GM12878 (cell line): ENCODE measurements around the gene JMJD4. TPM values are rescaled to one million over a fixed set of nuclear protein-coding genes. Genes with fewer than 3 reads are reported as not detected.

Experiments used
- ATAC-seq: fragments of 200-7000 bp; cut with Tn5 transposase; 3 replicates; pipeline ENCODE4 v1.9.1; 2020; ENCODE audit warnings: mild to moderate bottlenecking, moderate library complexity
- BruUV-seq: library from RNA; stranded (reverse); fragments of 400-500 nt; replicated peaks from 2 replicates; lab custom pipeline; 2021; lab: Mats Ljungman, UMichigan
- CTCF ChIA-PET: fragments of 300-600 bp; sonication (Branson Sonifier 250); formaldehyde crosslinking; extraction: SDS; loops from one replicate; lab custom pipeline; 2021; ENCODE audit warnings: inconsistent platforms; lab: Yijun Ruan, JAX
- POLR2A ChIA-PET: fragments of 350-600 bp; formaldehyde crosslinking; extraction: SDS; loops from one replicate; lab custom pipeline; 2021; ENCODE audit warnings: inconsistent platforms; lab: Charles Lee
- RAD21 ChIA-PET: fragments of 300-600 bp; sonication (Branson Sonifier 250); formaldehyde crosslinking; loops from one replicate; lab custom pipeline; 2023; ENCODE audit warnings: antibody characterized with exemption; ENCODE audit not compliant: unreplicated experiment; lab: Charles Lee
- SMC1A ChIA-PET: fragments of 300-600 bp; sonication (Branson Sonifier 250); formaldehyde crosslinking; loops from one replicate; lab custom pipeline; 2023; ENCODE audit not compliant: unreplicated experiment, uncharacterized antibody; lab: Charles Lee
- DNase-seq: peaks from one replicate; pipeline ENCODE4 v3.0.0-alpha.2; 2011; ENCODE audit warnings: low read depth, low spot score
- FAIRE-seq: peaks from 3 replicates; lab custom pipeline; 2011; peaks lifted over from hg19 to GRCh38; lab: Jason Lieb, UNC
- H2AFZ ChIP-seq: 2 replicates; pipeline ENCODE4 v1.6.0; 2011; ENCODE audit warnings: low read depth, low read length, control low read depth; ENCODE audit not compliant: control insufficient read depth
- H3K27ac ChIP-seq: 2 replicates; pipeline ENCODE4 v1.5.1; 2011; ENCODE audit warnings: control low read depth; ENCODE audit not compliant: control insufficient read depth, insufficient read depth
- H3K27me3 ChIP-seq, 2 experiments: replicated peaks in 1 of 2; 2 replicates each; pipeline versions ENCODE4 v1.6.0 to v1.6.1; 2011; ENCODE audit warnings: low read length in 1 of 2; ENCODE audit not compliant: control insufficient read depth in 2 of 2, insufficient read depth in 2 of 2
- H3K36me3 ChIP-seq, 2 experiments: 2 replicates each; pipeline ENCODE4 v1.5.1; 2011; ENCODE audit warnings: low read length in 1 of 2; ENCODE audit not compliant: control insufficient read depth in 2 of 2, insufficient read depth in 2 of 2
- H3K4me1 ChIP-seq: 2 replicates; pipeline ENCODE4 v1.6.1; 2011; ENCODE audit warnings: mild to moderate bottlenecking, low read length, moderate library complexity, mixed read lengths; ENCODE audit not compliant: control insufficient read depth, insufficient read depth
- H3K4me2 ChIP-seq: 2 replicates; pipeline ENCODE4 v1.6.0; 2011; ENCODE audit warnings: control low read depth; ENCODE audit not compliant: control insufficient read depth, insufficient read depth
- H3K4me3 ChIP-seq: fragments of 200-600 bp; sonication (generic); 2 replicates; pipeline ENCODE4 v1.5.1; 2016
- H3K79me2 ChIP-seq: 2 replicates; pipeline ENCODE4 v1.6.0; 2011; ENCODE audit warnings: low read length; ENCODE audit not compliant: control insufficient read depth, insufficient read depth
- H3K9ac ChIP-seq: 2 replicates; pipeline ENCODE4 v1.8.0; 2011; ENCODE audit warnings: low read length, control low read depth, mixed read lengths; ENCODE audit not compliant: control insufficient read depth, insufficient read depth
- H3K9me3 ChIP-seq: replicated peaks from 3 replicates; pipeline ENCODE4 v1.5.1; 2011; ENCODE audit warnings: mild to moderate bottlenecking, low read length; ENCODE audit not compliant: control insufficient read depth, insufficient read depth
- H4K20me1 ChIP-seq: 2 replicates; pipeline ENCODE4 v1.6.0; 2011; ENCODE audit not compliant: control insufficient read depth, insufficient read depth
- GATAD2B ChIP-seq: fragments of 450-650 bp; conservative IDR thresholded peaks from 2 replicates; pipeline ENCODE4 v1.6.1; 2017; ENCODE audit warnings: low read depth, mild to moderate bottlenecking, moderate library complexity
- KAT2A ChIP-seq: conservative IDR thresholded peaks from 2 replicates; pipeline ENCODE4 v1.6.1; 2011; ENCODE audit warnings: low read depth, low read length; ENCODE audit not compliant: control insufficient read depth
- WGBS: methylation state at CpG from one replicate; pipeline ENCODE4 v1.1.6; 2016; ENCODE audit warnings: low lambda C conversion rate; ENCODE audit not compliant: insufficient replicate concordance, insufficient coverage; ENCODE audit errors: missing lambda C conversion rate; 5-methylcytosine and 5-hydroxymethylcytosine counted together
- in situ Hi-C: fragments of 300-500 bp; cut with MboI; formaldehyde crosslinking; loops from 9 replicates; pipeline ENCODE4 v1.14.3; 2018; ENCODE audit warnings: mixed read lengths
- intact Hi-C: fragments of 100-400 bp; cut with micrococcal nuclease; formaldehyde crosslinking; loops from one replicate; pipeline ENCODE4 v1.14.2; 2022; ENCODE audit not compliant: unreplicated experiment
- polyA plus RNA-seq, 11 experiments: library from polyadenylated mRNA; depleted of rRNA in 4 of 11; unstranded in 6 of 11; stranded (reverse) in 5 of 11; fragments of >200 nt; fragmentation: Nextera tagmentation in 4 of 11; fragmentation: Illumina TruSeq in 1 of 11; extraction: Ambion mirVana in 4 of 11; extraction: Trizol in 1 of 11; gene quantifications; 1 replicate in 1 of 11; 2 replicates in 10 of 11; pipeline versions ENCODE4 v1.2.1 to v1.2.3, GENCODE V29; 2011 to 2016; ENCODE audit warnings: inconsistent platforms in 2 of 11, missing spikeins in 2 of 11, low read depth in 1 of 11
- total RNA-seq, 4 experiments: library from RNA; depleted of rRNA in 3 of 4; stranded (reverse); fragments of >200 nt in 3 of 4; fragmentation: Illumina TruSeq in 1 of 4; extraction: Trizol in 1 of 4; gene quantifications; 2 replicates each; pipeline versions ENCODE4 v1.2.1 to v1.2.3, GENCODE V29; 2013 to 2021
- TF ChIP-seq, protein P1 (sequence below): IDR thresholded peaks from 2 replicates; pipeline ENCODE4 v1.6.1; 2011; ENCODE audit warnings: borderline replicate concordance, low read depth, mild to moderate bottlenecking, moderate library complexity, mixed read lengths, low read length; ENCODE audit not compliant: insufficient read depth; ENCODE audit errors: extremely low read length
- TF ChIP-seq, protein P2 (sequence below): IDR thresholded peaks from 2 replicates; pipeline ENCODE4 v1.6.1; 2012; ENCODE audit warnings: improper control_type of control experiment, low read depth, low read length; ENCODE audit not compliant: insufficient replicate concordance

The JMJD4 gene
- total and polyA plus RNA-seq, 10 of the 15 experiments (the other 5 are each of a cell fraction or from before 2014, with no cell fraction given): 0.89 to 38.3 (median 18.4) TPM

DNA sequence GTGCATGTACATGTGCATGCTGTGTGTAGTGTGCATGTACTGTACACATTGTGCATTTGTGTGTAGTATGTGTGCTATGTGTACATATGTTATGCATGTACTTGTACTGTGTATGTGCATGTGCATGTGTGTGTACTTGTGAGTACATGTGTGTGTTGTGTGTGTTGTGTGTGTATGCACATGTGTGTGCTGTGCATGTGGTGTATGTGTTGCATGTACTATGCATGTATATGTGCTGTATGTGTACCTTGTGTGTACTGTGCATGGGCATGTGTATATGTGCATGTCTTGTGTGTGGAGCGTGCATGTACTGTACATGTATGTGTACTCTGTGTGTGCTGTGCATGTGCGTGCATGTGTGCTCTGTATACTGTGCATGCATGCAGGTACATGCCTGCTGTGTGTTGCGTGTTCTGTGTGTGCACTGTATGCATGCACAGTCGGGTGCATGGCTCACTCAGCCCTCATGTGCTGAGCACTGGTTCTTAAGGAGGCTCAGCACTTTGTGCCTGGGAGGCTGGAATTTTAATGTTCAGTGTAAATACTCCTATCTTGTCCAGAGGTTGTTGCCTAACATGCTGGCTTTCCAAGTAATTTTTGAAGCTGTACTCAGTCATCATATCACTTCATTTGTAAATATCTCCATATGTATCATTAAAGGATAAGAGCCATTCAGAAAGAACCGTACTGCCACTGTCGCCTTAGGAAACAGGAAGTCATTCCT lies 32.5 kb upstream of the JMJD4 start:
- ChIA-PET POLR2A (no interaction called here), CTCF (no interaction called here), SMC1A (no interaction called here), RAD21 (no interaction called here)
- ATAC-seq (no peak), FAIRE-seq (no peak), DNase-seq (no peak)
- no peak for TF ChIP-seq KAT2A
- TF ChIP-seq, protein P1, sequence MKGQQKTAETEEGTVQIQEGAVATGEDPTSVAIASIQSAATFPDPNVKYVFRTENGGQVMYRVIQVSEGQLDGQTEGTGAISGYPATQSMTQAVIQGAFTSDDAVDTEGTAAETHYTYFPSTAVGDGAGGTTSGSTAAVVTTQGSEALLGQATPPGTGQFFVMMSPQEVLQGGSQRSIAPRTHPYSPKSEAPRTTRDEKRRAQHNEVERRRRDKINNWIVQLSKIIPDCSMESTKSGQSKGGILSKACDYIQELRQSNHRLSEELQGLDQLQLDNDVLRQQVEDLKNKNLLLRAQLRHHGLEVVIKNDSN: no peak
- TF ChIP-seq GATAD2B: no peak
- TF ChIP-seq, protein P2, sequence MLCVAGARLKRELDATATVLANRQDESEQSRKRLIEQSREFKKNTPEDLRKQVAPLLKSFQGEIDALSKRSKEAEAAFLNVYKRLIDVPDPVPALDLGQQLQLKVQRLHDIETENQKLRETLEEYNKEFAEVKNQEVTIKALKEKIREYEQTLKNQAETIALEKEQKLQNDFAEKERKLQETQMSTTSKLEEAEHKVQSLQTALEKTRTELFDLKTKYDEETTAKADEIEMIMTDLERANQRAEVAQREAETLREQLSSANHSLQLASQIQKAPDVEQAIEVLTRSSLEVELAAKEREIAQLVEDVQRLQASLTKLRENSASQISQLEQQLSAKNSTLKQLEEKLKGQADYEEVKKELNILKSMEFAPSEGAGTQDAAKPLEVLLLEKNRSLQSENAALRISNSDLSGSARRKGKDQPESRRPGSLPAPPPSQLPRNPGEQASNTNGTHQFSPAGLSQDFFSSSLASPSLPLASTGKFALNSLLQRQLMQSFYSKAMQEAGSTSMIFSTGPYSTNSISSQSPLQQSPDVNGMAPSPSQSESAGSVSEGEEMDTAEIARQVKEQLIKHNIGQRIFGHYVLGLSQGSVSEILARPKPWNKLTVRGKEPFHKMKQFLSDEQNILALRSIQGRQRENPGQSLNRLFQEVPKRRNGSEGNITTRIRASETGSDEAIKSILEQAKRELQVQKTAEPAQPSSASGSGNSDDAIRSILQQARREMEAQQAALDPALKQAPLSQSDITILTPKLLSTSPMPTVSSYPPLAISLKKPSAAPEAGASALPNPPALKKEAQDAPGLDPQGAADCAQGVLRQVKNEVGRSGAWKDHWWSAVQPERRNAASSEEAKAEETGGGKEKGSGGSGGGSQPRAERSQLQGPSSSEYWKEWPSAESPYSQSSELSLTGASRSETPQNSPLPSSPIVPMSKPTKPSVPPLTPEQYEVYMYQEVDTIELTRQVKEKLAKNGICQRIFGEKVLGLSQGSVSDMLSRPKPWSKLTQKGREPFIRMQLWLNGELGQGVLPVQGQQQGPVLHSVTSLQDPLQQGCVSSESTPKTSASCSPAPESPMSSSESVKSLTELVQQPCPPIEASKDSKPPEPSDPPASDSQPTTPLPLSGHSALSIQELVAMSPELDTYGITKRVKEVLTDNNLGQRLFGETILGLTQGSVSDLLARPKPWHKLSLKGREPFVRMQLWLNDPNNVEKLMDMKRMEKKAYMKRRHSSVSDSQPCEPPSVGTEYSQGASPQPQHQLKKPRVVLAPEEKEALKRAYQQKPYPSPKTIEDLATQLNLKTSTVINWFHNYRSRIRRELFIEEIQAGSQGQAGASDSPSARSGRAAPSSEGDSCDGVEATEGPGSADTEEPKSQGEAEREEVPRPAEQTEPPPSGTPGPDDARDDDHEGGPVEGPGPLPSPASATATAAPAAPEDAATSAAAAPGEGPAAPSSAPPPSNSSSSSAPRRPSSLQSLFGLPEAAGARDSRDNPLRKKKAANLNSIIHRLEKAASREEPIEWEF: no peak
- Histone ChIP-seq H3K27me3 (no peaks in the 10 kb centered on the region), H3K4me1 (peaks cover 4% of the 10 kb centered on the region; the same call in 1 of the 2 replicates), H2AFZ (no peak overlapping the region), H4K20me1 (no peaks in the 10 kb centered on the region; the same call in 1 of the 2 replicates), H3K9me3 (no peaks in the 10 kb centered on the region), H3K4me2 (no peak overlapping the region), H3K27ac (no peak overlapping the region), H3K36me3 (peaks cover 16 to 26% of the 10 kb centered on the region in 2 experiments), H3K4me3 (no peak overlapping the region), H3K9ac (no peak overlapping the region), H3K79me2 (no peaks in the 10 kb centered on the region; the same call in none of the 2 replicates)
- no TSS peak for BruUV-seq
- intact Hi-C loops: loop anchor here (10.0 kb wide), 1 partner anchor 307 kb away; no protein-coding TSS in a partner anchor
- in situ Hi-C loops: no loop called here
- WGBS: 95% methylated on average over 6 of the region's 6 CpGs
